Spleen (tissue), 7 donors: ENCODE results near the gene RGL4.

Experiments
- POLR2A ChIP-seq, 3 donors: fragments of 450-650 bp; IDR thresholded peaks; one replicate each; pipeline ENCODE4 v1.5.1; 2017; ENCODE audit warnings: antibody characterized with exemption in 3 of 3, mild to moderate bottlenecking in 1 of 3
- TF ChIP-seq, protein P1 (sequence below), 11 experiments: fragments of 200-600 bp in 7 of 11; fragments of 450-650 bp in 4 of 11; sonication (generic) in 4 of 11; IDR thresholded peaks in 8 of 11; conservative IDR thresholded peaks in 3 of 11; 1 replicate in 7 of 11; 2 replicates in 4 of 11; pipeline versions ENCODE4 v1.4.0 to v1.8.0; 2016 to 2021; ENCODE audit warnings: antibody characterized with exemption in 11 of 11, inconsistent platforms in 4 of 11, mild to moderate bottlenecking in 1 of 11
- donor health status: DM: no; HTN: no; CAD: no; lungs with moderate emphysema.
- donor health status: DM: no; HTN: no; CAD: no.
- donor health status: DM: no; HTN: no; CAD: no.

DNA sequence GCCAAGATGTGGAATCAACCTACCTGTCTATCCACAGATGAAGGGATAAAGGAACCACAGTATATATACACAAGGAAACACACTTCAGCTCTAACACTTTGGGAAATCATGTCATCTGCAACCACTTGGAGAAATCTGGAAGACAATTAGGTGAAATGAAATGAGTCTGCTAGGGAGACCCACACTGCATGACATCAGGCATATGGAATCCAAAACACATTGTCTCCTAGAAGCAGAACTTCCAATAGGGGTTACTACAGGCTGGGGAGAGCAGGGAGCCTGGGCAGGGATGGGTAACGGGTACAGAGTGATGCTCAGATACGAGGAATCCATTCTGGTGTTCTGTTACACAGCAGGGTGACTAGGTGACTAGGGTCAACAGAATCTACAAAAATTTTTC, 18.3 kb downstream of the RGL4 start:
- no peak for TF ChIP-seq POLR2A (IDR thresholded peaks at IDR 0.05)
- TF ChIP-seq, protein P1, sequence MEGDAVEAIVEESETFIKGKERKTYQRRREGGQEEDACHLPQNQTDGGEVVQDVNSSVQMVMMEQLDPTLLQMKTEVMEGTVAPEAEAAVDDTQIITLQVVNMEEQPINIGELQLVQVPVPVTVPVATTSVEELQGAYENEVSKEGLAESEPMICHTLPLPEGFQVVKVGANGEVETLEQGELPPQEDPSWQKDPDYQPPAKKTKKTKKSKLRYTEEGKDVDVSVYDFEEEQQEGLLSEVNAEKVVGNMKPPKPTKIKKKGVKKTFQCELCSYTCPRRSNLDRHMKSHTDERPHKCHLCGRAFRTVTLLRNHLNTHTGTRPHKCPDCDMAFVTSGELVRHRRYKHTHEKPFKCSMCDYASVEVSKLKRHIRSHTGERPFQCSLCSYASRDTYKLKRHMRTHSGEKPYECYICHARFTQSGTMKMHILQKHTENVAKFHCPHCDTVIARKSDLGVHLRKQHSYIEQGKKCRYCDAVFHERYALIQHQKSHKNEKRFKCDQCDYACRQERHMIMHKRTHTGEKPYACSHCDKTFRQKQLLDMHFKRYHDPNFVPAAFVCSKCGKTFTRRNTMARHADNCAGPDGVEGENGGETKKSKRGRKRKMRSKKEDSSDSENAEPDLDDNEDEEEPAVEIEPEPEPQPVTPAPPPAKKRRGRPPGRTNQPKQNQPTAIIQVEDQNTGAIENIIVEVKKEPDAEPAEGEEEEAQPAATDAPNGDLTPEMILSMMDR (IDR thresholded peaks at IDR 0.05 in 8 of 11, conservative IDR thresholded peaks at IDR 0.05 in 3 of 11), result no peak
